Smooth muscle cell (in vitro differentiated cells): Measurements from ENCODE around the gene GLIS1. TPM values are rescaled to one million over a fixed set of nuclear protein-coding genes. Genes with fewer than 3 reads are reported as not detected.

Experiments
- DNase-seq: peaks from one replicate; lab custom pipeline; 2025; ENCODE audit not compliant: unreplicated experiment; lab: John Stamatoyannopoulos, UW
- H2AFZ ChIP-seq: fragments of 200-600 bp; sonication (generic); 2 replicates; pipeline ENCODE4 v1.6.0; 2016; ENCODE audit warnings: antibody characterized with exemption, low read depth, mild to moderate bottlenecking
- H3F3A ChIP-seq: fragments of 200-600 bp; sonication (generic); 2 replicates; pipeline ENCODE4 v1.6.0; 2017; ENCODE audit warnings: antibody characterized with exemption, low read depth
- H3K27ac ChIP-seq: fragments of 200-600 bp; sonication (generic); 2 replicates; pipeline ENCODE4 v1.5.1; 2016; ENCODE audit warnings: low read depth, mild to moderate bottlenecking
- H3K27me3 ChIP-seq: fragments of 200-600 bp; sonication (generic); 2 replicates; pipeline ENCODE4 v1.6.1; 2016; ENCODE audit warnings: low read depth, mild to moderate bottlenecking
- H3K36me3 ChIP-seq: fragments of 200-600 bp; sonication (generic); 2 replicates; pipeline ENCODE4 v1.5.1; 2016; ENCODE audit warnings: low read depth
- H3K4me1 ChIP-seq: fragments of 200-600 bp; sonication (generic); 2 replicates; pipeline ENCODE4 v1.5.1; 2016; ENCODE audit warnings: low read depth
- H3K4me2 ChIP-seq: fragments of 200-600 bp; sonication (generic); 2 replicates; pipeline ENCODE4 v1.6.0; 2016; ENCODE audit warnings: mild to moderate bottlenecking
- H3K4me3 ChIP-seq: fragments of 200-600 bp; sonication (generic); 2 replicates; pipeline ENCODE4 v1.5.1; 2016; ENCODE audit warnings: mild to moderate bottlenecking
- H3K79me2 ChIP-seq: fragments of 200-600 bp; sonication (generic); 2 replicates; pipeline ENCODE4 v1.6.0; 2016; ENCODE audit warnings: low read depth, mild to moderate bottlenecking
- H3K9ac ChIP-seq: fragments of 200-600 bp; sonication (generic); 2 replicates; pipeline ENCODE4 v1.6.0; 2016; ENCODE audit warnings: low read depth
- H3K9me3 ChIP-seq: fragments of 200-600 bp; sonication (generic); replicated peaks from 2 replicates; pipeline ENCODE4 v1.5.1; 2016; ENCODE audit warnings: low read depth
- H4K20me1 ChIP-seq: fragments of 200-600 bp; sonication (generic); 2 replicates; pipeline ENCODE4 v1.6.0; 2016; ENCODE audit warnings: low read depth
- WGBS: methylation state at CpG from one replicate; pipeline ENCODE4 v1.1.7; 2016; ENCODE audit warnings: low lambda C conversion rate; 5-methylcytosine and 5-hydroxymethylcytosine counted together
- polyA plus RNA-seq: library from polyadenylated mRNA; unstranded; fragments of >200 nt; fragmentation: Nextera tagmentation; extraction: Ambion mirVana; gene quantifications from 2 replicates; pipeline ENCODE4 v1.2.1, GENCODE V29; 2016
- total RNA-seq: library from RNA; depleted of rRNA; stranded (reverse); fragments of >200 nt; gene quantifications from 2 replicates; pipeline ENCODE4 v1.2.3, GENCODE V29; 2014
- TF ChIP-seq, protein P1 (sequence below): fragments of 200-600 bp; sonication (generic); IDR thresholded peaks from 2 replicates; pipeline ENCODE4 v1.5.1; 2017; ENCODE audit warnings: borderline replicate concordance, mild to moderate bottlenecking, antibody characterized with exemption; ENCODE audit not compliant: insufficient read depth, poor library complexity, severe bottlenecking

The GLIS1 gene
- total and polyA plus RNA-seq, 2 experiments from 2014 or later = 0.36 to 4.9 TPM

DNA sequence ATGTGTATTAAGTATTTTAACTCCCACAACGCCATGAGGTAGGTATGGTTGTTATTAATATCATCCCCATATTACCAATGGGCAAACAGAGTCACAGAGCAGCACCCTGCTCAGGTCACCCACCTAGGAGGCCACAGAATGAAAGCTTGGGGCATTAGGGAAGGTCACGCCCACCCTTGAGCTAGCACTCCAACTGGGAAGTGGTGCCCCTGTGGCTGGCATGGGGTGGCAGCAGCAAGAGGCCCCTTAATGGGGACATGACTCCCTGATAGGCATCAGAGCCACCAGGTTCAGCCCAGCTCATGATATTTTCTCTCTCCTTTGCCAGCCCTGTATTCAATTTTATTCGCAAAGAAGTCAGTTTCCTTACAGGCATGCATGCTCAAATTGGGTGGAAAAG, 189.2 kb downstream of the GLIS1 start:
- 87% methylated on average over 3 of the region's 3 CpGs for WGBS
- Histone ChIP-seq H3K79me2 (no peaks in the 10 kb centered on the region), H3K4me1 (peaks cover 10% of the 10 kb centered on the region), H3K9me3 (no peaks in the 10 kb centered on the region), H3K4me3 (no peak overlapping the region), H2AFZ (no peak overlapping the region), H3K36me3 (no peaks in the 10 kb centered on the region), H3K27me3 (no peaks in the 10 kb centered on the region), H3K4me2 (peak overlapping the region; percentile 58), H3F3A (no peaks in the 10 kb centered on the region), H3K27ac (peak overlapping the region; percentile 80), H3K9ac (no peak overlapping the region), H4K20me1 (no peaks in the 10 kb centered on the region)
- TF ChIP-seq, protein P1, sequence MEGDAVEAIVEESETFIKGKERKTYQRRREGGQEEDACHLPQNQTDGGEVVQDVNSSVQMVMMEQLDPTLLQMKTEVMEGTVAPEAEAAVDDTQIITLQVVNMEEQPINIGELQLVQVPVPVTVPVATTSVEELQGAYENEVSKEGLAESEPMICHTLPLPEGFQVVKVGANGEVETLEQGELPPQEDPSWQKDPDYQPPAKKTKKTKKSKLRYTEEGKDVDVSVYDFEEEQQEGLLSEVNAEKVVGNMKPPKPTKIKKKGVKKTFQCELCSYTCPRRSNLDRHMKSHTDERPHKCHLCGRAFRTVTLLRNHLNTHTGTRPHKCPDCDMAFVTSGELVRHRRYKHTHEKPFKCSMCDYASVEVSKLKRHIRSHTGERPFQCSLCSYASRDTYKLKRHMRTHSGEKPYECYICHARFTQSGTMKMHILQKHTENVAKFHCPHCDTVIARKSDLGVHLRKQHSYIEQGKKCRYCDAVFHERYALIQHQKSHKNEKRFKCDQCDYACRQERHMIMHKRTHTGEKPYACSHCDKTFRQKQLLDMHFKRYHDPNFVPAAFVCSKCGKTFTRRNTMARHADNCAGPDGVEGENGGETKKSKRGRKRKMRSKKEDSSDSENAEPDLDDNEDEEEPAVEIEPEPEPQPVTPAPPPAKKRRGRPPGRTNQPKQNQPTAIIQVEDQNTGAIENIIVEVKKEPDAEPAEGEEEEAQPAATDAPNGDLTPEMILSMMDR = no peak
- DNase-seq = no peak

DNA sequence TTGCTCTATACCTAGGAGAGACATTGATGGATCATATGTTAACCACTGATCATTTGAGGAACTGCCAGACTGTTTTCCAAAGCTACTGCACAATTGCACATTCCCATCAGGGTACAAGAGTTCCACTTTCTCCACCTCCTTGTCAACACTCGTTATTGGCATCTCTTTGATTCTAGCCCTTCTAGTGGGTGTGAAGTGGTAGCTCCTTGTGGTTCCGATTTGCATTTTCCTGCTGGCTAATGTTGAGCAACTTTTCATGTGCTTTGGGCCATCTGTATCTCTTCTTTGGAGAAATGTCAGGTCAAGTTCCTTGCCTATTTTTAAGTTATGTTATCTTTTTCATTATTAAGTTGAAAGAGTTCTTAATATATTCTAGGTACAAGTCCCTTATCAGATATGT, 189.7 kb downstream of the GLIS1 start:
- WGBS = 56% methylated on average over 2 of the region's 2 CpGs

DNA sequence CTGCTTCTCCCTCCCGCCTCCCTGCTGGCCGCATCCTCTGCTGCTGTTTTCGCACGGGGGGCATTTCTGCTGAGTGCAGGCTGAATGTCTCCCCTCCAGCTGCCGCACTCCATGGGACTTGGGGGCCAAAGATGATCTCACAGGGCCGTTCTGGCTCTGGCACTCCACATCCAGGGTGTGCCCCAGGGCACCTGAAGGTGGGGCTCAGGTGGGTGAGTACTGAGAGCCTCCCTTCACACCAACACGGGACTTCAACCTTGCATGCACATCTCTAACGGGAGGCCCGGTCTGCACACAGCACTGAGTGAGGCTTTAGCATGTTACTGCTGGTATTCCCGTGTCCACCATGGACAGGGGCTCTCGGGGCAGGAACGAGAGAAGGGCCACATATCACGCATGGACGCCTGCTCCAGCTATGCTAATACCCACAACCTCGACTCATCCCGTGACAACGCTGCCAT, 190.9 kb downstream of the GLIS1 start:
- H3F3A ChIP-seq = no peaks in the 10 kb centered on the region
- H2AFZ ChIP-seq = no peak overlapping the region
- H3K79me2 ChIP-seq = no peaks in the 10 kb centered on the region
- H3K27ac ChIP-seq = no peak overlapping the region
- no peak overlapping the region for H3K9ac ChIP-seq
- TF ChIP-seq, protein P1 = no peak
- H3K4me2 ChIP-seq = no peak overlapping the region
- no peaks in the 10 kb centered on the region for H3K36me3 ChIP-seq
- WGBS = 90% methylated on average over 17 of the region's 17 CpGs
- H3K27me3 ChIP-seq = no peaks in the 10 kb centered on the region
- no peak overlapping the region for H3K4me3 ChIP-seq
- peaks cover 10% of the 10 kb centered on the region for H3K4me1 ChIP-seq
- H4K20me1 ChIP-seq = no peaks in the 10 kb centered on the region
- DNase-seq = no peak
- H3K9me3 ChIP-seq = no peaks in the 10 kb centered on the region

More for the DNA sequence above, 189.7 kb downstream of the GLIS1 start:
- Histone ChIP-seq H3K27me3 (no peaks in the 10 kb centered on the region), H3K4me1 (peaks cover 10% of the 10 kb centered on the region), H3K9ac (no peak overlapping the region), H4K20me1 (no peaks in the 10 kb centered on the region), H3K79me2 (no peaks in the 10 kb centered on the region), H3K4me3 (no peak overlapping the region), H3F3A (no peaks in the 10 kb centered on the region), H3K27ac (peak overlapping the region; percentile 80), H3K36me3 (no peaks in the 10 kb centered on the region), H3K4me2 (peak overlapping the region; percentile 58), H3K9me3 (no peaks in the 10 kb centered on the region), H2AFZ (no peak overlapping the region)
- no peak for DNase-seq
- TF ChIP-seq, protein P1 = no peak

DNA sequence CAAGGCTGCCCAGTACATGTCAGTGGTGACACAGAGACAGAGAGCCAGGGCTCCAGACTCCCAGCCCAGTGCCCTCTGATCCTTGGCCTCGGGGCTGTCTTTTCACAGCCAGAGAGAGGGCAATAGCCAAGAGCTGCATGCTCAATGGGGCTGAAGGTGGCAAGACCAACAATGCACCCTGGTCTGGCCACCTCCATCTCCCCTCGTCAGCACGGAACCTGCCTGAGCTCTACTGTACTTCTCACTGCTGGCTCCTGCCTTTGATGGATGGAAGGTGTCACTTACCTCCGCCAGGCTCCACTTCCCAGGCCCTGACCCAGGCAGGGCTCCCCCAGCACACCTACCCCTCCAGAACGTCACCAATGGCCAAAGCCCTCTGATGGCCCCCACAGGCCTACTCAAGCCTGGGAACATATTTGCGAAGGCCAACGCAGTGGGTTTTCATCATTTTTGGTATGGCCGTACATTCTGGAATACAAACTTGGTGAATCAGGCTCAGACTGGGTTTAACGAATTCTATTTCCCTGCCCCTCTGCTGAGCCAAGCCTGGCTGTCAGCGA, 191.7 kb downstream of the GLIS1 start:
- Histone ChIP-seq H3K79me2 (no peaks in the 10 kb centered on the region), H4K20me1 (no peaks in the 10 kb centered on the region), H2AFZ (no peak overlapping the region), H3K4me1 (peaks cover 7% of the 10 kb centered on the region), H3K4me2 (no peak overlapping the region), H3K4me3 (no peak overlapping the region), H3F3A (no peaks in the 10 kb centered on the region), H3K36me3 (no peaks in the 10 kb centered on the region), H3K9me3 (no peaks in the 10 kb centered on the region), H3K9ac (no peak overlapping the region), H3K27me3 (no peaks in the 10 kb centered on the region), H3K27ac (no peak overlapping the region)
- 92% methylated on average over 10 of the region's 10 CpGs for WGBS
- TF ChIP-seq, protein P1 = no peak
- no peak for DNase-seq
